IMR-90 (cell line): ENCODE measurements around the gene YBEY. TPM values are rescaled to one million over a fixed set of nuclear protein-coding genes. Genes with fewer than 3 reads are reported as not detected.

Experiments used
- ATAC-seq: fragments of 200-7000 bp; cut with Tn5 transposase; 2 replicates; pipeline ENCODE4 v1.9.1; 2020; ENCODE audit warnings: low read depth, mild to moderate bottlenecking, moderate library complexity
- BruUV-seq: library from RNA; stranded (reverse); fragments of 400-500 nt; replicated peaks from 2 replicates; lab custom pipeline; 2021; lab: Mats Ljungman, UMichigan
- CTCF ChIA-PET: fragments of 300-600 bp; formaldehyde crosslinking; extraction: SDS; loops from one replicate; lab custom pipeline; 2021; ENCODE audit warnings: antibody characterized with exemption; lab: Yijun Ruan, JAX
- POLR2A ChIA-PET: fragments of 300-600 bp; sonication (Branson Sonifier 250); formaldehyde crosslinking; loops from one replicate; lab custom pipeline; 2022; ENCODE audit warnings: antibody characterized with exemption; ENCODE audit not compliant: unreplicated experiment; lab: Charles Lee
- DNase-seq: peaks from one replicate; pipeline ENCODE4 v3.0.0; 2013
- H2AFZ ChIP-seq: replicated peaks from 2 replicates; pipeline ENCODE3; 2013; ENCODE audit warnings: low read length, mild to moderate bottlenecking; ENCODE audit not compliant: poor library complexity
- H2AK5ac ChIP-seq: 2 replicates; pipeline ENCODE4 v1.6.1; 2013; ENCODE audit warnings: low read depth, low read length, inconsistent platforms
- H2AK9ac ChIP-seq: replicated peaks from 2 replicates; pipeline ENCODE3; 2013; ENCODE audit warnings: mild to moderate bottlenecking, low read depth, low read length, moderate library complexity; ENCODE audit not compliant: poor library complexity
- H2BK120ac ChIP-seq: 2 replicates; pipeline ENCODE4 v1.6.1; 2013; ENCODE audit warnings: low read depth, low read length, inconsistent platforms
- H2BK15ac ChIP-seq: 3 replicates; pipeline ENCODE4 v1.6.1; 2013; ENCODE audit warnings: low read depth, low read length, inconsistent platforms
- H2BK20ac ChIP-seq: 2 replicates; pipeline ENCODE4 v1.6.1; 2013; ENCODE audit warnings: low read depth, mild to moderate bottlenecking, inconsistent platforms, low read length, moderate library complexity
- H2BK5ac ChIP-seq: 2 replicates; pipeline ENCODE4 v1.6.1; 2013; ENCODE audit warnings: mild to moderate bottlenecking, low read depth, low read length, inconsistent platforms; ENCODE audit not compliant: poor library complexity, severe bottlenecking
- H3K14ac ChIP-seq: replicated peaks from 2 replicates; pipeline ENCODE4 v1.6.1; 2013; ENCODE audit warnings: low read depth, low read length, inconsistent platforms
- H3K18ac ChIP-seq: 2 replicates; pipeline ENCODE4 v1.6.1; 2013; ENCODE audit warnings: low read depth, low read length, control low read depth
- H3K23ac ChIP-seq: 2 replicates; pipeline ENCODE4 v1.6.1; 2013; ENCODE audit warnings: low read depth, low read length, inconsistent platforms
- H3K27ac ChIP-seq: 2 replicates; pipeline ENCODE4 v1.5.1; 2013; ENCODE audit warnings: mild to moderate bottlenecking, control low read depth, low read length; ENCODE audit not compliant: insufficient read depth
- H3K27me3 ChIP-seq: 2 replicates; pipeline ENCODE4 v1.6.1; 2013; ENCODE audit warnings: low read length; ENCODE audit not compliant: control insufficient read depth, insufficient read depth
- H3K36me3 ChIP-seq: 2 replicates; pipeline ENCODE4 v1.6.1; 2013; ENCODE audit warnings: low read length, mixed read lengths; ENCODE audit not compliant: control insufficient read depth, insufficient read depth
- H3K4ac ChIP-seq: 2 replicates; pipeline ENCODE4 v1.6.1; 2013; ENCODE audit warnings: low read depth, low read length, inconsistent platforms
- H3K4me1 ChIP-seq: 2 replicates; pipeline ENCODE4 v1.6.1; 2013; ENCODE audit warnings: low read length, mixed read lengths; ENCODE audit not compliant: control insufficient read depth, insufficient read depth
- H3K4me2 ChIP-seq: 2 replicates; pipeline ENCODE4 v1.6.1; 2013; ENCODE audit warnings: low read depth, mild to moderate bottlenecking, control low read depth, low read length, moderate library complexity
- H3K4me3 ChIP-seq: 2 replicates; pipeline ENCODE4 v1.5.1; 2013; ENCODE audit warnings: low read depth, mild to moderate bottlenecking, control low read depth, low read length, moderate library complexity; ENCODE audit not compliant: insufficient read depth
- H3K56ac ChIP-seq: 2 replicates; pipeline ENCODE4 v1.6.1; 2013; ENCODE audit warnings: low read length, inconsistent platforms; ENCODE audit not compliant: insufficient read depth; ENCODE audit errors: extremely low read depth
- H3K79me1 ChIP-seq, 2 experiments: 2 replicates each; pipeline ENCODE4 v1.6.1; 2013; ENCODE audit warnings: low read length in 2 of 2, inconsistent platforms in 1 of 2, low read depth in 1 of 2
- H3K9ac ChIP-seq: 2 replicates; pipeline ENCODE4 v1.6.1; 2013; ENCODE audit warnings: low read depth, low read length, control low read depth
- H3K9me1 ChIP-seq: 2 replicates; pipeline ENCODE4 v1.6.1; 2013; ENCODE audit warnings: low read length, inconsistent platforms; ENCODE audit not compliant: insufficient read depth
- H3K9me3 ChIP-seq: 2 replicates; pipeline ENCODE4 v1.6.1; 2013; ENCODE audit warnings: low read length; ENCODE audit not compliant: control insufficient read depth, insufficient read depth
- H4K20me1 ChIP-seq: 2 replicates; pipeline ENCODE4 v1.6.1; 2013; ENCODE audit warnings: low read length, inconsistent platforms; ENCODE audit not compliant: insufficient read depth
- H4K5ac ChIP-seq: 2 replicates; pipeline ENCODE4 v1.6.1; 2013; ENCODE audit warnings: mild to moderate bottlenecking, low read depth, low read length, control low read depth
- H4K8ac ChIP-seq, 2 experiments: 2 replicates each; pipeline ENCODE4 v1.6.1; 2013; ENCODE audit warnings: low read depth in 2 of 2, low read length in 2 of 2, control low read depth in 1 of 2, inconsistent platforms in 1 of 2
- H4K91ac ChIP-seq: 2 replicates; pipeline ENCODE4 v1.6.1; 2013; ENCODE audit warnings: low read depth, low read length, inconsistent platforms; ENCODE audit not compliant: insufficient read depth
- BHLHE40 ChIP-seq: fragments of 150-350 bp; IDR thresholded peaks from 2 replicates; pipeline ENCODE4 v1.6.1; 2016; ENCODE audit warnings: mild to moderate bottlenecking, low read depth, low read length
- CEBPB ChIP-seq: IDR thresholded peaks from 2 replicates; pipeline ENCODE4 v1.6.1; 2012; ENCODE audit warnings: low read depth, low read length, improper control_type of control experiment
- CHD1 ChIP-seq: IDR thresholded peaks from 2 replicates; pipeline ENCODE4 v1.6.1; 2012; ENCODE audit warnings: low read depth, low read length, improper control_type of control experiment
- ELK1 ChIP-seq: fragments of 150-350 bp; IDR thresholded peaks from 2 replicates; pipeline ENCODE4 v1.6.1; 2016; ENCODE audit warnings: low read depth, mild to moderate bottlenecking, low read length, moderate library complexity, borderline replicate concordance
- FOS ChIP-seq: fragments of 150-350 bp; IDR thresholded peaks from 2 replicates; pipeline ENCODE4 v1.6.1; 2016; ENCODE audit warnings: low read depth, low read length
- MAFK ChIP-seq: IDR thresholded peaks from 2 replicates; pipeline ENCODE4 v1.6.1; 2012; ENCODE audit warnings: low read depth, low read length, improper control_type of control experiment
- MXI1 ChIP-seq: IDR thresholded peaks from 2 replicates; pipeline ENCODE4 v1.6.1; 2012; ENCODE audit warnings: low read depth, mild to moderate bottlenecking, low read length, moderate library complexity, borderline replicate concordance
- NFE2L2 ChIP-seq: fragments of 150-350 bp; IDR thresholded peaks from 2 replicates; pipeline ENCODE4 v1.6.1; 2016; ENCODE audit warnings: low read depth, mild to moderate bottlenecking, low read length
- POLR2A ChIP-seq: IDR thresholded peaks from 2 replicates; pipeline ENCODE4 v1.6.1; 2012; ENCODE audit warnings: mild to moderate bottlenecking, low read depth, low read length
- RAD21 ChIP-seq: IDR thresholded peaks from 2 replicates; pipeline ENCODE4 v1.6.1; 2012; ENCODE audit warnings: low read length, improper control_type of control experiment
- RFX5 ChIP-seq: IDR thresholded peaks from 2 replicates; pipeline ENCODE4 v1.8.0; 2012; ENCODE audit warnings: low read depth, mild to moderate bottlenecking, low read length, moderate library complexity
- SMC3 ChIP-seq: fragments of 150-350 bp; IDR thresholded peaks from 2 replicates; pipeline ENCODE4 v1.6.1; 2016; ENCODE audit warnings: low read depth, mild to moderate bottlenecking, antibody characterized with exemption, low read length, moderate library complexity
- USF2 ChIP-seq: fragments of 150-350 bp; IDR thresholded peaks from 2 replicates; pipeline ENCODE4 v1.6.1; 2017; ENCODE audit warnings: mild to moderate bottlenecking, antibody characterized with exemption, low read length, low read depth
- WGBS, 2 experiments: methylation state at CpG; one replicate each; pipeline versions ENCODE4 v1.1.5 to v1.1.7; 2013; ENCODE audit warnings: missing lambda C conversion rate in 2 of 2; ENCODE audit not compliant: insufficient read length in 1 of 2; ENCODE audit errors: extremely low coverage in 2 of 2; 5-methylcytosine and 5-hydroxymethylcytosine counted together
- dilution Hi-C: fragments of 300-500 bp; cut with HindIII; formaldehyde crosslinking; loops from one replicate; pipeline ENCODE4 v1.14.3; 2018; ENCODE audit warnings: low sequenced_read_pairs; ENCODE audit not compliant: unreplicated experiment
- in situ Hi-C: fragments of 300-500 bp; cut with MboI; formaldehyde crosslinking; loops from 3 replicates; pipeline ENCODE4 v1.14.3; 2019; ENCODE audit warnings: low sequenced_read_pairs, inconsistent platforms, mixed read lengths
- intact Hi-C: fragments of 100-400 bp; cut with micrococcal nuclease; formaldehyde crosslinking; loops from 2 replicates; pipeline ENCODE4 v1.10.0; 2022
- polyA plus RNA-seq, 3 experiments: library from polyadenylated mRNA; depleted of rRNA; stranded (reverse); fragments of >200 nt; gene quantifications; 2 replicates each; pipeline ENCODE4 v1.2.3, GENCODE V29; 2012; ENCODE audit warnings: low replicate concordance in 1 of 3
- total RNA-seq: library from RNA; depleted of rRNA; stranded (reverse); fragments of >200 nt; gene quantifications from 2 replicates; pipeline ENCODE4 v1.2.3, GENCODE V29; 2012
- TF ChIP-seq, protein P1 (sequence below): conservative IDR thresholded peaks from 2 replicates; pipeline ENCODE4 v1.5.1; 2012; ENCODE audit warnings: mild to moderate bottlenecking, low read depth, low read length, improper control_type of control experiment

The YBEY gene
- total and polyA plus RNA-seq, 2 of the 4 experiments (the other 2 are of a cell fraction): 5.9 to 26.2 TPM

DNA sequence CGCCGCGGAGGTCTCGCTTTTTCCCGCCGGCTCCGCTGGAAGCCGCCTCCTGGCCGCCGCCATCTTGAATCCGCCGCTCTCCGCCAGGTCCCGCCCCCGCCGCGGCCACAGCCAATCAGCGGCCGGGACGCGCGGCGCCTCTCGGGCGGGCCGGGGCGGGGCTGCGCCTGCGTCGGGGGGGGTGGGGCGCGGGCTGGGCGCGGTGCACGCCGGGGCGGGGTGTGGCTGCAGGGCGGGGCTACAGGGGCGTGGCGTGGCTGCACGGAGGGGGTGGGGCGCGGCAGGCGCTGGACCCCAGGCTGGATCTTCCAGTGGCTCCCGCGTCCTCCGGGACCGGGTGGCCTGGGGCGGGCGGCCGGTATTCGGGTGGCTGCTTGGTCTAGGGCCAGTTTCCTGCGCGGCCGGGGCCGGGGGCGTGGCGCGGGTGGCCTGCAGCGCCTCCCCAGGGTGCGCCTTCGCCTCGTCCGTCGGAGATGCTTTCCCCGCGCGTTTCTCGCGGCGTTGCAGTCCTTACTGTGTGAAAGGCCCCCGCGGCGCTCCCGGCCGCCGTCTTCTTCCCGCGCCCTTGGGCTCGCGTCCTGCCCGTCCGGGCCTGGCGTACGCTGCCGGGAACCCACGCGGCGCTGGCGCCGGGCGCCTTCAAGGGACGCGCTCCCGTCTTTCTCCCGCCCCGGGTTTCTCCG lies 38.4 kb downstream of the YBEY start:
- H2BK15ac ChIP-seq: no peak overlapping the region
- peak overlapping the region; percentile 76 for H3K27ac ChIP-seq
- CTCF ChIA-PET: no interaction called here
- H3K4me1 ChIP-seq: peaks cover 11% of the 10 kb centered on the region
- H3K4ac ChIP-seq: peak overlapping the region; percentile 87
- intact Hi-C loops (loop anchor here (1.0 to 10.0 kb wide), 2 partner anchors 39 to 350 kb away; partner anchors contain the start of gene MCM3AP), in situ Hi-C loops (no loop called here), dilution Hi-C loops (no loop called here)
- ATAC-seq (peak; percentile 84), DNase-seq (peak; percentile 70)
- H3K23ac ChIP-seq: 0 out of 2 replicates have a peak overlapping the region, but pooled peaks have one; percentile 18
- peak overlapping the region; percentile 85 for H3K4me3 ChIP-seq
- peak overlapping the region; percentile 85 for H2BK5ac ChIP-seq
- POLR2A ChIA-PET: no interaction called here
- H3K9me3 ChIP-seq: no peaks in the 10 kb centered on the region
- no TSS peak for BruUV-seq
- peak overlapping the region; percentile 63; the same call in 1 of the 2 replicates for H4K91ac ChIP-seq
- peak overlapping the region; percentile 91 for H2AFZ ChIP-seq
- no peak overlapping the region for H2BK20ac ChIP-seq
- peak overlapping the region; percentile 98 for H2AK9ac ChIP-seq
- H3K4me2 ChIP-seq: peak overlapping the region; percentile 96
- H3K9me1 ChIP-seq: peaks cover 6% of the 10 kb centered on the region
- no peak overlapping the region for H3K18ac ChIP-seq
- H4K5ac ChIP-seq: no peak overlapping the region
- peak overlapping the region; percentile 85 for H3K9ac ChIP-seq
- H3K36me3 ChIP-seq: peaks cover 5% of the 10 kb centered on the region
- no peak overlapping the region for H2BK120ac ChIP-seq
- 1% methylated on average over 44 of the region's 98 CpGs; no CpG with 5 or more reads in 1 of the 2 experiments for WGBS, 2 experiments
- peaks cover 20 to 60% of the 10 kb centered on the region in 2 experiments for H3K79me1 ChIP-seq
- peak overlapping the region; percentile 71 for H2AK5ac ChIP-seq
- H3K14ac ChIP-seq: peak overlapping the region; percentile 64
- H4K8ac ChIP-seq: peak overlapping the region in 1 of 2 experiments; percentile 79; a peak in 2 of 4 replicates
- peak overlapping the region; percentile 73 for H3K56ac ChIP-seq
- no peaks in the 10 kb centered on the region for H3K27me3 ChIP-seq
- H4K20me1 ChIP-seq: peaks cover 13% of the 10 kb centered on the region
- TF ChIP-seq ELK1 (no peak), RFX5 (no peak), BHLHE40 (no peak), RAD21 (no peak), POLR2A (no peak; the same call in 1 of the 2 replicates), SMC3 (peak; percentile 5; the same call in 1 of the 2 replicates), CEBPB (no peak), MXI1 (peak; percentile 13; the same call in 1 of the 2 replicates), NFE2L2 (no peak), MAFK (no peak), CHD1 (no peak), FOS (no peak), USF2 (no peak)
- TF ChIP-seq, protein P1, sequence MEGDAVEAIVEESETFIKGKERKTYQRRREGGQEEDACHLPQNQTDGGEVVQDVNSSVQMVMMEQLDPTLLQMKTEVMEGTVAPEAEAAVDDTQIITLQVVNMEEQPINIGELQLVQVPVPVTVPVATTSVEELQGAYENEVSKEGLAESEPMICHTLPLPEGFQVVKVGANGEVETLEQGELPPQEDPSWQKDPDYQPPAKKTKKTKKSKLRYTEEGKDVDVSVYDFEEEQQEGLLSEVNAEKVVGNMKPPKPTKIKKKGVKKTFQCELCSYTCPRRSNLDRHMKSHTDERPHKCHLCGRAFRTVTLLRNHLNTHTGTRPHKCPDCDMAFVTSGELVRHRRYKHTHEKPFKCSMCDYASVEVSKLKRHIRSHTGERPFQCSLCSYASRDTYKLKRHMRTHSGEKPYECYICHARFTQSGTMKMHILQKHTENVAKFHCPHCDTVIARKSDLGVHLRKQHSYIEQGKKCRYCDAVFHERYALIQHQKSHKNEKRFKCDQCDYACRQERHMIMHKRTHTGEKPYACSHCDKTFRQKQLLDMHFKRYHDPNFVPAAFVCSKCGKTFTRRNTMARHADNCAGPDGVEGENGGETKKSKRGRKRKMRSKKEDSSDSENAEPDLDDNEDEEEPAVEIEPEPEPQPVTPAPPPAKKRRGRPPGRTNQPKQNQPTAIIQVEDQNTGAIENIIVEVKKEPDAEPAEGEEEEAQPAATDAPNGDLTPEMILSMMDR: peak; percentile 23; the same call in 1 of the 2 replicates
